Heart left ventricle (tissue), 13 donors: ENCODE results near the gene SELENON.
"Not testable (repeated sequence)": the region's sequence is repeated elsewhere in the genome, so short reads cannot be mapped to it uniquely, and the experiment has no call there.

Experiments used
- POLR2A ChIP-seq, 2 donors: fragments of 450-650 bp; IDR thresholded peaks; one replicate each; pipeline ENCODE4 v1.6.1; 2017; ENCODE audit warnings: antibody characterized with exemption in 2 of 2, mild to moderate bottlenecking in 2 of 2, moderate library complexity in 2 of 2
- TF ChIP-seq, protein P1 (sequence below), 12 donors: fragments of 200-600 bp; sonication (generic) in 4 of 12; IDR thresholded peaks; one replicate each; pipeline versions ENCODE4 v1.5.0 to v1.8.0; 2018 to 2022; ENCODE audit warnings: antibody characterized with exemption in 12 of 12, mild to moderate bottlenecking in 5 of 12
- donor health status: ischemic (EF 13 %, LVEDD 7.1; RV severe dilation, severe dysfunction).
- donor health status: DM: no; HTN: yes; CAD: no.
- donor health status: DM: no; HTN: no; CAD: no.
- donor health status: ischemic (EF 25% LVEDD 6.9; RV normal size, moderate dysfunction).
- donor health status: ischemic (EF 25% LVEDD 5.7; RV mildly dilated, moderate dysfunction).
- donor health status: ischemic (EF 35%, LVEDD 5.7; RV mildly dilated, moderate dysfunction).
- donor health status: nonischemic (EF 11% LVEDD 7.7; RV severe dilation, severe dysfunction).
- donor health status: DM: yes; HTN: yes; CAD: no.
- donor health status: PGD.
- donor health status: ischemic (EF 29% LVEDD 5.4; RV normal size, mild dysfunction).
- donor health status: nonischemic (EF 23%, LVEDD 6.1; RV moderate dilation, normal function).

GRCh38 chr1:25839808-25840207, 39.8 kb downstream of the SELENON start:
- TF ChIP-seq, protein P1, sequence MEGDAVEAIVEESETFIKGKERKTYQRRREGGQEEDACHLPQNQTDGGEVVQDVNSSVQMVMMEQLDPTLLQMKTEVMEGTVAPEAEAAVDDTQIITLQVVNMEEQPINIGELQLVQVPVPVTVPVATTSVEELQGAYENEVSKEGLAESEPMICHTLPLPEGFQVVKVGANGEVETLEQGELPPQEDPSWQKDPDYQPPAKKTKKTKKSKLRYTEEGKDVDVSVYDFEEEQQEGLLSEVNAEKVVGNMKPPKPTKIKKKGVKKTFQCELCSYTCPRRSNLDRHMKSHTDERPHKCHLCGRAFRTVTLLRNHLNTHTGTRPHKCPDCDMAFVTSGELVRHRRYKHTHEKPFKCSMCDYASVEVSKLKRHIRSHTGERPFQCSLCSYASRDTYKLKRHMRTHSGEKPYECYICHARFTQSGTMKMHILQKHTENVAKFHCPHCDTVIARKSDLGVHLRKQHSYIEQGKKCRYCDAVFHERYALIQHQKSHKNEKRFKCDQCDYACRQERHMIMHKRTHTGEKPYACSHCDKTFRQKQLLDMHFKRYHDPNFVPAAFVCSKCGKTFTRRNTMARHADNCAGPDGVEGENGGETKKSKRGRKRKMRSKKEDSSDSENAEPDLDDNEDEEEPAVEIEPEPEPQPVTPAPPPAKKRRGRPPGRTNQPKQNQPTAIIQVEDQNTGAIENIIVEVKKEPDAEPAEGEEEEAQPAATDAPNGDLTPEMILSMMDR (IDR thresholded peaks at IDR 0.05) = not testable (repeated sequence)
- TF ChIP-seq POLR2A (IDR thresholded peaks at IDR 0.05) = not testable (repeated sequence)
